ENCODE data around the gene ITGA5.

DNA sequence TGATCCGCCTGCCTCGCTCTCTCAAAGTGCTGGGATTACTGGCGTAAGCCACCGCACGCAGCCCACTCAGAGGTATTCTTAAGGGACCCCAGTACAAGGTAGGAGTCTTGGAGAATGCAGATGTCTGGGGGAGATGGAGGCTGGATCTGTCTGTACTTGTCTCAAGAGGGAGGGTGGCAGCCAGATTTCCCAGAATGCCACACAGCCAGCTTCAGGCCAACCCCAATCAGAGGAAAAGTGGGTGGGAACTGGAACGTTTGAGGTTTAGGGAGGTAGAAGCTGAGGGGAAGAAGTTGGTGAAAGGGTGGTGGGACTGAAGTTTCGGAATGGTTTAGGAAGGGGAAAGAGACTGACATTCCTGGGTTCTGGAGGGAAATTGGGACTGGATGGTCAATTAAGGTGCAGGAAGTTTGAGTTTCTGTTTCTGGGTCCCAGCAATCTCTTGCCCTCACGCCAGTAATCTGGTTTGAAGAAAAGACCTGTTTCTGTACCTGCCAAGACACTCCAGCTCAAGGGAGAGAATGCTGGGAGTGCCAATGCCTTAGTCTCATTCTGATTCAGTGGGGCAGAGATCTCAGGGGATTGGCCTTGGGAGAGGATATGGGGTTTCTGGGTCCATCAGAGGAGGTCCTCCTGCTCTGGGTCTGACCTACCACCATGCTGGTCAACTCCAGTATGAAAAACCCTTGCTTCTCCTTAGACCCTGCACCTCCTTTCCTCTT lies 26.4 kb downstream of the ITGA5 start:
- TF ChIP-seq CTCF (IDR thresholded peaks at IDR 0.05) (no peak), POLR2A (IDR thresholded peaks at IDR 0.05) (no peak)
